ENCODE measurements around the gene AVPR1A. TPM values are rescaled to one million over a fixed set of nuclear protein-coding genes. Genes with fewer than 3 reads are reported as not detected.
"Not testable (repeated sequence)": the region's sequence is repeated elsewhere in the genome, so short reads cannot be mapped to it uniquely, and the experiment has no call there.

AVPR1A gene
- total RNA-seq (ENCODE audit: insufficient read depth, low replicate concordance), result 1.9 TPM

GRCh38 chr12:63150713-63151622 is at the start of gene AVPR1A:
AVPR1A (minus strand) TSS chr12:63151201; CDS start chr12:63150836, 365 bp downstream.
- DNase-seq (ENCODE audit: low spot score), result peak; percentile 4

- DNase-seq (ENCODE audit: low spot score), result no peak
Measured at GRCh38 chr12:63196168-63196567, 45.2 kb upstream of the AVPR1A start.

DNA sequence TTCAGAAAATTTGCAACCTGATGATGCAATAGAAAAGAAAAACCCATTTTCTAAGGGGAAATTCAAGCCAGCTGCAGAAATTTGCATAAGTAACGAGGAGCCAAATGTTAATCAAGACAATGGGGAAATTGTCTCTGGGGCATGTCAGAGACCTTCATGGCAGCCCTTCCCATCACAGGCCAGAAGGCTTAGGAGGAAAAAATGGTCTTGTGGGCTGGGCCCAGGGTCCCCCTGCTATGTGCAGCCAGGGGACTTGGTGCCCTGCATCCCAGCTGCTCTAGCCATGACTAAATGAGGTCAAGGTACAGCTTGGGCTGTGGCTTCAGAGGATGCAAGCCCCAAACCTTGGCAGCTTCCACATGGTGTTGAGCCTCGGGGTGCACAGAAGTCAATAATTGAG is 28.2 kb upstream of the AVPR1A start:
- DNase-seq (ENCODE audit: low spot score), result no peak

GRCh38 chr12:63170321-63170720 is 19.3 kb upstream of the AVPR1A start:
- DNase-seq (ENCODE audit: low spot score), result no peak

DNA sequence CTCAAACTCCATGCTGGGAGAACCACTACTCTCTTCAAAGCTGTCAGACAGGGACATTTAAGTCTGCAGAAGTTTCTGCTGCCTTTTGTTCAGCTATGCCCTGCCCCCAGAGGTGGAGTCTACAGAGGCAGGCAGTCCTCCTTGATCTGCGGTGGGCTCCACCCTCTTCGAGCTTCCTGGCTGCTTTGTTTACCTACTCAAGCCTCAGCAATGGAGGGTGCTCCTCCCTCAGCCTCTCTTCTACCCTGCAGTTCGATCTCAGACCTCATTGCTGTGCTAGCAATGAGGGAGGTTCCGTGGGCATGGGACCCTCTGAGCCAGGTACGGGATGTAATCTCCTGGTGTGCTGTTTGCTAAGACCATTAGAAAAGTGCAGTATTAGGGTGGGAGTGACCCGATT is 16.7 kb upstream of the AVPR1A start:
- not testable (repeated sequence) for DNase-seq (ENCODE audit: low spot score)

GRCh38 chr12:63164911-63165310 is 13.9 kb upstream of the AVPR1A start:
- DNase-seq (ENCODE audit: low spot score), result no peak

DNA sequence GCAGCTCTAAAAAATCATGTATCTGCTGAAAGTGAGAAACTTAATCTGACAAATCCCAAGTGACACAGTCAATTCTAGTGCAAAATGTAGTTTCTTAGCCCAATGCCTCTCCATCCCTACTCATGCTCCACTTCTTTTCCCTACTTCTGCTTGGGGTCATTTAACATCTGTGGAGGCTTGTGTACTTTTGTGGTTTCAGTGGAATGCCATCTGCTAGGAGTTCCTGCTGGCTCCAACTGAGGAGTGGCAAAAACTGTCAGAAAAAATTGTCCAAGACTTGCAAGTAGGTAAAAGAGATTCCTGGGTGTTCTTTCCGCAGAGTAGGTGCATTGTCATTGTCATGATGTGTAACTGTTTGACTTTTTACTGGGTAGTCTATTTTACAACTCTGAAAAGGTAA is 12.5 kb upstream of the AVPR1A start:
- DNase-seq (ENCODE audit: low spot score), result no peak

- DNase-seq (ENCODE audit: low spot score), result no peak
Measured at GRCh38 chr12:63155375-63155774, 4.4 kb upstream of the AVPR1A start.

DNA sequence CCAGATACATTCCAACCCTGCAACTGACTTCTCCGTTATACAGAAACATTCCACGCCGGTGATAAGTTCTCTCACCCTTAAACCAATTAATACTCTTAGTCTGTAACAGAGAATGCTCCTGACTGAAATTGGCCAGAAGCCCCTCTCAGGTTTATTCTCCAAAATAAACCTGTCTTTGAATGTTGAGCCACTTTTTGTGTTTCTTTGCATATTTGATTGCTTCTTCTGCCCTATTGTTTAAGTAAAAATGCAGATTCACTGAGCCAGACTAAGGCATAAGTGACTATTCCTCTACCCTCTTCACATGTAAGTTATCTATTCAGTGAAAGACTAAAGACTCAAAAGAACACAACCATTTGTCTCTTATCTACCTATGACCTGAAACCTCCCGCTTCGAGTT is 3.6 kb upstream of the AVPR1A start:
- no peak for DNase-seq (ENCODE audit: low spot score)

GRCh38 chr12:63152321-63152700 is 1.3 kb upstream of the AVPR1A start:
- DNase-seq (ENCODE audit: low spot score), result no peak

DNA sequence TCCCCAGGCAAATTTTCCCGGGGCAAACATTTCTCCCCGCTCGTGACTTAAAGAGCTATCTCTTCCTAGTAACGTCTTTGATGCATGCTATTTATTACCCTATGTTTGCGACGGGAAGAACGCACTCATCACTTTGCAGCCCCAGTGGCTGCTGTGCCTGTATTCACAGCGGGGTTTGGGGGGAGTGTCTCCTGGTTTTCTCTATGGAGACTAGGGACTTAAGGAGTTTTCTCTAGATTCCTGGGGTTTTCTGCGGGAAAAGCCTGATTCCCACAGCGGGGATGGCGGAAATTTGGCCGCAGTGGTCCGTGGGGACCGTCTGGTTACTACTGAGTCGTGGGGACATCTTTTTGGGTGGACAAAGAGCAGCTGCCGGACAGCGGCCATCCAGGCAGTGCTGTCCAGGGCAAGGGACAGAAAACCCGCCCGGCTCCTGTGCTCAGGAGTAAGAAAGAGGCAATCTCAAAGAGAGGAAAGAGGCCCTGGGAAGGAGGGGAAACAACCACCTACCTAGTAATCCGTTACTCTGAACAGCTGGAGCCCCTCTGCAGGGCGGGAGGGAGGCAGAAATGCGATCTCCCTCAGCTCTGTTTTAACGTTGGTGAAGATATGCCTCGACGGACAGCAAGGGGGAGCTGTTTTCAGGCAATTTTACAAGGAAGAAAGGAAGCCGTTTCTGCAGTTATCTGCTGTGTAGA is 771 bp upstream of the AVPR1A start:
- peak; percentile 45 for DNase-seq (ENCODE audit: low spot score)

DNA sequence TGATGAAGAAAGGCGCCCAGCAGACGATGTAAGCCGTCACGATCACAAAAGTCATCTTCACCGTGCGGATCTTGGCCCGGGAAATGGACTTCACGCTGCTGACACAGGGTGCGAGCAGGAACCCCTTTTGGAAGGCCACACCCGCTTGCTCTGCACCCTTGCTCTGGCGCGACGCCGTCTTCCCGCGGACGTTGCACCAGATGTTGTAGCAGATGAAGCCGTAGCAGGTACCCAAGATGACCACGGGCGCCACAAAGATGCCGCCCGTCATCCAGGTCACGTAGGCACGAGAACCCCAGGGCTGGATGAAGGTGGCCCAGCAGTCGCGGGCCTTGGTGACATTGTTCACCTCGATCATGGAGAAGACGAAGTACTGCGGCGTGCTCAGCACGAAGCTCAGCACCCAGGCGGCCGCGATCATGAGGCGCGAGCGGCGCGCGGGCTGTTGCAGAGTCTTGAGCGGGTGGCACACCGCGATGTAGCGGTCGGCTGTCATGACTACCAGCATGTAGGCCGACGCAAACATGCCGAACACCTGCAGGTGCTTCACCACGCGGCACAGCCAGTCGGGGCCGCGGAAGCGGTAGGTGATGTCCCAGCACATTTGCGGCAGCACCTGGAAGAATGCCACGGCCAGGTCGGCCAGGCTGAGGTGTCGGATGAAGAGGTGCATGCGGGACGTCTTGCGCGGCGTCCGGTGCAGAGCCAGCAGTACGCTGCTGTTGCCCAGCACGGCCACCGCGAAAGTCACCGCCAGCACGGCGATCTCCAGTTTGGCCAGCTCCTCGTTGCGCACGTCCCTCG is 890 bp downstream of the AVPR1A start:
- no peak for DNase-seq (ENCODE audit: low spot score)

DNA sequence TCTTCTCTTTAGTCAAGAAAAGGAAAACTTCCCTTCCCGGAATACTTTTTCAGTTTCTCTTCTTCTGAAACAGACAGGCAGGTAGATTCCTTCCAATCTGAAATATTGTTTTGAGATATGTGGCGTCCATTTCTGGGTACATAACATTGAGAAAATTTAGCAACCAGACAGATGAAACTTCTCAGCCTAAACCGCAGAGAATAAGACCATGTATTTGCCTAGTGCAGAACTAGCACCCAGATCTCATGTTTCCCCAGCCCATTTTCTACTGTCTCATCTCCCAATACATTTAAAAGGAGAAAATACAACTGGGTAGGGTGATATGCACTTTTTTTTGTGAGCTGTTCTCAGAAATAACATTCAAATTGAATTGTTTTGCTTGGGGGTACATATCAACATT is 6.4 kb downstream of the AVPR1A start:
- DNase-seq (ENCODE audit: low spot score), result no peak

GRCh38 chr12:63138488-63138887 is 12.5 kb downstream of the AVPR1A start:
- DNase-seq (ENCODE audit: low spot score), result no peak

- no peak for DNase-seq (ENCODE audit: low spot score)
Measured at GRCh38 chr12:63133981-63134380, 17.0 kb downstream of the AVPR1A start.

- no peak for DNase-seq (ENCODE audit: low spot score)
Measured at GRCh38 chr12:63132201-63132600, 18.8 kb downstream of the AVPR1A start.

DNA sequence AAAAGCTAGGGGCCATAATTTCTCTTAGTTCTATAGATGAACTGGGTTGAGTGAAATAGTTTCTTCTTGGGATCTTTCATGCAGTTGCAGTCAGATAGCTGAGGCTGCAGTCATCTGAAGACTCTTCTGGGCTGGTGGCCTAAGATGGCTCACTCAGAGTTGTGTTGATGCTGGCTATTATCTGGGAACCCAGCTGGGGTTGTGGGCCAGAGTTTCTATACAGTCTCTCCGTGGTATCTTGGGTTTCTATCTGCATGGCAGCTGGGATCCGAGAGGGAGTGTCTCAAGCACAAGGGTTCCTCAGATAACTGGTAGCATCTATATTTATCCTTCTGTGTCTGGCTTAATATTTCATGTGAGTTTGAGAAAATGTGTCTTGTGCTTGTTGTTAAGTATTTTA is 21.1 kb downstream of the AVPR1A start:
- DNase-seq (ENCODE audit: low spot score), result no peak

- DNase-seq (ENCODE audit: low spot score), result no peak
Measured at GRCh38 chr12:63124778-63125177, 26.2 kb downstream of the AVPR1A start.

DNA sequence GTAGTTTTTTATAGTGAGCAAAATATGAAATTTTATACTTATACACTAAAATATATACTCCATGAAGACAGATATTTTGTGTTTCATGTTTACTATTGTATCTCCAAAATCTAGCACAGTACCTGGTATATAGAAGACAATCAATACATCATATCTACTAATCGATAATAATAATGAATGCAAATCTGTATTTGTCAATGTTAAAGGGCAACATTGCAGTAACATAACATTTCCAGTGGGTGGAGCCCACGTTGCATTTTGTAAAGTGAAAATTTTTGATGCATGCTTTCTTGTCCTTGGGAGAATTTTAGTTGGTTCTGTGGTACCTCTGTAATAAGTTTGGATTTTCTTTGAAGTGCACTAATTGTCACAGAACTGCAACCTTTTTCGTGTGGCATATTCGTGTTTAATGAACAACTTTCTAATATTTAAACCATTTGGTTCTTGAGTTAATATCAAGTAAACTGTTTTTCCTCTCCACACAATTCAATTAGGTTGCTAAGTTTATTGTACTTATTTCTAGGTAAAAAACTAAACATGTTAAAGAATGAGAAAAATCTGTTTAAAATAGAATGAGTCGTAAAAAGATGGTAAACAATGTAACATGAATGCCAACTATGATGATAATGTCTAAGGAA is 47.4 kb downstream of the AVPR1A start:
- DNase-seq (ENCODE audit: low spot score), result no peak

DNA sequence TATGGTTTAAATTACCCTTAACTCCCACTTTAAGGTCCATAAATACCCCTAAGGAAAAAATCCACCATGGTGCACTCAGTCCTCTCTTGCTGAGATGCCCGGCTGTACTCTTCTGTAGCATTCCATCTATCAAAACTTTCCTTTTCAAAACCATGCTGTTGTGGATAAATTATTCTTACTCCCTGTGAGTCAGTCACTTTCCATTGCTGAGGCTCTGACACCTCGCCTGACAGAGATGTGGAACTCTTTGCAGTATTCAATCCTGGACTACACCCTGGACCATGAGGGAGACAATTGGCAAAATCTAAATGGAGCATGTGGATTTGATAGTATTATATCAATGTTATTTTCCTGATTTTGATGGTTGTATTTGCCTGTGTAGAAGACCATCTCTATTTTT is 49.1 kb downstream of the AVPR1A start:
- DNase-seq (ENCODE audit: low spot score), result no peak

- no peak for DNase-seq (ENCODE audit: low spot score)
Measured at GRCh38 chr12:63098851-63099250, 52.1 kb downstream of the AVPR1A start.
